Gastrocnemius medialis (tissue), 4 donors: ENCODE results near the gene LONP1.

Experiments used
- POLR2A ChIP-seq, 2 donors: fragments of 450-650 bp; IDR thresholded peaks; one replicate each; pipeline ENCODE4 v1.6.1; 2017; ENCODE audit warnings: antibody characterized with exemption in 2 of 2, mild to moderate bottlenecking in 2 of 2, moderate library complexity in 2 of 2
- TF ChIP-seq, protein P1 (sequence below), 5 experiments: fragments of 450-650 bp in 3 of 5; fragments of 200-600 bp in 2 of 5; sonication (generic) in 2 of 5; IDR thresholded peaks in 4 of 5; conservative IDR thresholded peaks in 1 of 5; 1 replicate in 4 of 5; 2 replicates in 1 of 5; pipeline ENCODE4 v1.5.1; 2016 to 2019; ENCODE audit warnings: antibody characterized with exemption in 5 of 5, mild to moderate bottlenecking in 3 of 5, moderate library complexity in 3 of 5

DNA sequence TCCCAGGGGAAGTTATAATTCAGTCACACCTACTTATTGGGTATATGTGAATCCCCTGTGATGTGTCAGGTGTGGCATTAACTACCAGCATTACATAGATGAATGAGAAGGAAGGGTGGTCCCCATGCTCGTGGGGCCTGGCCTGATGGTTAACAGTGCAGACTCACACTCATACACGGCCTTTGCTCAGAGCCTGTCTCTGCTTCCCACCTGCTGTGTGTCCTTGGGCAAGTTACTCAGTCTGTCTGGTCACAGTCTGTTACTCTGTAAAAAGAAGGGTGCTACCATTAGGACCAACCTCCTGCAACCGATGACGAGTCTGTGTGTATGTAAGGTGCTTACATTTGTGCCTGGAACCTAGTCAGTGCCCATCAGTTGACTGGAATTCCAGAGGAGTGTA lies 73.2 kb downstream of the LONP1 start:
- TF ChIP-seq, protein P1, sequence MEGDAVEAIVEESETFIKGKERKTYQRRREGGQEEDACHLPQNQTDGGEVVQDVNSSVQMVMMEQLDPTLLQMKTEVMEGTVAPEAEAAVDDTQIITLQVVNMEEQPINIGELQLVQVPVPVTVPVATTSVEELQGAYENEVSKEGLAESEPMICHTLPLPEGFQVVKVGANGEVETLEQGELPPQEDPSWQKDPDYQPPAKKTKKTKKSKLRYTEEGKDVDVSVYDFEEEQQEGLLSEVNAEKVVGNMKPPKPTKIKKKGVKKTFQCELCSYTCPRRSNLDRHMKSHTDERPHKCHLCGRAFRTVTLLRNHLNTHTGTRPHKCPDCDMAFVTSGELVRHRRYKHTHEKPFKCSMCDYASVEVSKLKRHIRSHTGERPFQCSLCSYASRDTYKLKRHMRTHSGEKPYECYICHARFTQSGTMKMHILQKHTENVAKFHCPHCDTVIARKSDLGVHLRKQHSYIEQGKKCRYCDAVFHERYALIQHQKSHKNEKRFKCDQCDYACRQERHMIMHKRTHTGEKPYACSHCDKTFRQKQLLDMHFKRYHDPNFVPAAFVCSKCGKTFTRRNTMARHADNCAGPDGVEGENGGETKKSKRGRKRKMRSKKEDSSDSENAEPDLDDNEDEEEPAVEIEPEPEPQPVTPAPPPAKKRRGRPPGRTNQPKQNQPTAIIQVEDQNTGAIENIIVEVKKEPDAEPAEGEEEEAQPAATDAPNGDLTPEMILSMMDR (IDR thresholded peaks at IDR 0.05 in 4 of 5, conservative IDR thresholded peaks at IDR 0.05 in 1 of 5): no peak
- no peak for TF ChIP-seq POLR2A (IDR thresholded peaks at IDR 0.05)
